PC-3 (cell line): ENCODE results near the gene ARHGEF26. TPM values are rescaled to one million over a fixed set of nuclear protein-coding genes. Genes with fewer than 3 reads are reported as not detected.

ENCODE experiments used
- ATAC-seq: fragments of 200-7000 bp; cut with Tn5 transposase; 2 replicates; pipeline ENCODE4 v1.9.1; 2020; ENCODE audit warnings: mild to moderate bottlenecking, moderate library complexity
- BruUV-seq: library from RNA; stranded (reverse); fragments of 400-500 nt; replicated peaks from 2 replicates; lab custom pipeline; 2021; lab: Mats Ljungman, UMichigan
- CTCF ChIA-PET: fragments of 300-600 bp; sonication (Branson Sonifier 250); formaldehyde crosslinking; loops from one replicate; lab custom pipeline; 2022; ENCODE audit warnings: antibody characterized with exemption; lab: Charles Lee
- POLR2A ChIA-PET: fragments of 300-600 bp; sonication (Branson Sonifier 250); formaldehyde crosslinking; loops from one replicate; lab custom pipeline; 2022; ENCODE audit warnings: antibody characterized with exemption; ENCODE audit not compliant: unreplicated experiment; lab: Charles Lee
- DNase-seq: peaks from one replicate; pipeline ENCODE4 v3.0.0-alpha.2; 2015
- H2AFZ ChIP-seq: fragments of 300-600 bp; sonication (generic); 2 replicates; pipeline ENCODE4 v1.6.0; 2016; ENCODE audit warnings: antibody characterized with exemption, low read length
- H3F3A ChIP-seq: fragments of 300-600 bp; sonication (generic); one replicate; pipeline ENCODE4 v1.6.0; 2017; ENCODE audit warnings: antibody characterized with exemption, low read length, control low read depth, mild to moderate bottlenecking; ENCODE audit not compliant: unreplicated experiment
- H3K27ac ChIP-seq: fragments of 300-600 bp; sonication (generic); 2 replicates; pipeline ENCODE4 v1.5.1; 2016; ENCODE audit warnings: mild to moderate bottlenecking, low read length
- H3K27me3 ChIP-seq: fragments of 300-600 bp; sonication (generic); 2 replicates; pipeline ENCODE4 v1.6.1; 2016; ENCODE audit warnings: low read length, mixed read lengths
- H3K36me3 ChIP-seq: fragments of 300-600 bp; sonication (generic); 2 replicates; pipeline ENCODE4 v1.6.1; 2016; ENCODE audit warnings: low read depth, mixed run types, low read length, mixed read lengths
- H3K4me1 ChIP-seq: fragments of 300-600 bp; sonication (generic); 2 replicates; pipeline ENCODE4 v1.5.1; 2016; ENCODE audit warnings: low read length; ENCODE audit not compliant: insufficient read depth
- H3K4me2 ChIP-seq: fragments of 300-600 bp; sonication (generic); 2 replicates; pipeline ENCODE4 v1.6.0; 2016; ENCODE audit warnings: low read length
- H3K4me3 ChIP-seq: fragments of 300-600 bp; sonication (generic); 2 replicates; pipeline ENCODE4 v1.5.1; 2016; ENCODE audit warnings: mild to moderate bottlenecking, low read length, mixed read lengths
- H3K79me2 ChIP-seq: fragments of 300-600 bp; sonication (generic); 2 replicates; pipeline ENCODE4 v1.6.1; 2017; ENCODE audit warnings: low read length, mixed read lengths
- H3K9ac ChIP-seq: fragments of 300-600 bp; sonication (generic); 2 replicates; pipeline ENCODE4 v1.6.0; 2016; ENCODE audit warnings: mild to moderate bottlenecking, low read length
- H3K9me2 ChIP-seq: fragments of 300-600 bp; sonication (generic); replicated peaks from 2 replicates; pipeline ENCODE4 v1.6.1; 2016; ENCODE audit warnings: mixed run types, low read length, mixed read lengths
- H3K9me3 ChIP-seq: fragments of 300-600 bp; sonication (generic); 2 replicates; pipeline ENCODE4 v1.6.1; 2016; ENCODE audit warnings: low read length, mixed read lengths
- H4K20me1 ChIP-seq: fragments of 300-600 bp; sonication (generic); 2 replicates; pipeline ENCODE4 v1.6.1; 2016; ENCODE audit warnings: low read length, mixed read lengths
- EZH2 ChIP-seq: fragments of 300-600 bp; sonication (generic); IDR thresholded peaks from one replicate; pipeline ENCODE4 v1.6.1; 2017; ENCODE audit warnings: antibody characterized with exemption, mild to moderate bottlenecking, low read length; ENCODE audit not compliant: unreplicated experiment
- EZH2phosphoT487 ChIP-seq: fragments of 300-600 bp; sonication (generic); IDR thresholded peaks from 2 replicates; pipeline ENCODE4 v1.6.1; 2018; ENCODE audit warnings: mild to moderate bottlenecking, antibody characterized with exemption, low read length, borderline replicate concordance
- intact Hi-C: fragments of 100-400 bp; cut with micrococcal nuclease; formaldehyde crosslinking; loops from 2 replicates; pipeline ENCODE4 v1.9.0; 2023
- total RNA-seq: library from RNA; depleted of rRNA; stranded (reverse); fragments of >200 nt; gene quantifications from 2 replicates; pipeline ENCODE4 v1.2.3, GENCODE V29; 2014
- TF ChIP-seq, protein P1 (sequence below): fragments of 300-600 bp; sonication (generic); conservative IDR thresholded peaks from 2 replicates; pipeline ENCODE4 v1.5.1; 2017; ENCODE audit warnings: antibody characterized with exemption, low read depth, mild to moderate bottlenecking, low read length

Gene ARHGEF26
- total RNA-seq, 1 experiment from 2014 or later: 5.0 TPM

GRCh38 chr3:154195620-154196356, 74.6 kb downstream of the ARHGEF26 start:
- CTCF ChIA-PET: interaction anchor here (0.6 kb wide), 1 partner anchor 57 kb away, joined by 3 read pairs; no protein-coding TSS in a partner anchor
- TF ChIP-seq EZH2 (no peak), EZH2phosphoT487 (no peak)
- TF ChIP-seq, protein P1, sequence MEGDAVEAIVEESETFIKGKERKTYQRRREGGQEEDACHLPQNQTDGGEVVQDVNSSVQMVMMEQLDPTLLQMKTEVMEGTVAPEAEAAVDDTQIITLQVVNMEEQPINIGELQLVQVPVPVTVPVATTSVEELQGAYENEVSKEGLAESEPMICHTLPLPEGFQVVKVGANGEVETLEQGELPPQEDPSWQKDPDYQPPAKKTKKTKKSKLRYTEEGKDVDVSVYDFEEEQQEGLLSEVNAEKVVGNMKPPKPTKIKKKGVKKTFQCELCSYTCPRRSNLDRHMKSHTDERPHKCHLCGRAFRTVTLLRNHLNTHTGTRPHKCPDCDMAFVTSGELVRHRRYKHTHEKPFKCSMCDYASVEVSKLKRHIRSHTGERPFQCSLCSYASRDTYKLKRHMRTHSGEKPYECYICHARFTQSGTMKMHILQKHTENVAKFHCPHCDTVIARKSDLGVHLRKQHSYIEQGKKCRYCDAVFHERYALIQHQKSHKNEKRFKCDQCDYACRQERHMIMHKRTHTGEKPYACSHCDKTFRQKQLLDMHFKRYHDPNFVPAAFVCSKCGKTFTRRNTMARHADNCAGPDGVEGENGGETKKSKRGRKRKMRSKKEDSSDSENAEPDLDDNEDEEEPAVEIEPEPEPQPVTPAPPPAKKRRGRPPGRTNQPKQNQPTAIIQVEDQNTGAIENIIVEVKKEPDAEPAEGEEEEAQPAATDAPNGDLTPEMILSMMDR: no peak
- Histone ChIP-seq H3K9ac (no peak overlapping the region), H3F3A (no peaks in the 10 kb centered on the region), H3K4me2 (no peak overlapping the region), H4K20me1 (no peaks in the 10 kb centered on the region), H3K27ac (no peak overlapping the region), H3K36me3 (no peaks in the 10 kb centered on the region; the same call in 1 of the 2 replicates), H3K27me3 (no peaks in the 10 kb centered on the region), H3K79me2 (no peaks in the 10 kb centered on the region), H3K9me3 (no peaks in the 10 kb centered on the region), H3K4me3 (no peak overlapping the region), H3K4me1 (no peaks in the 10 kb centered on the region), H2AFZ (no peak overlapping the region), H3K9me2 (no peaks in the 10 kb centered on the region)
- intact Hi-C loops: no loop called here
- ATAC-seq (no peak), DNase-seq (no peak)
- no TSS peak for BruUV-seq
- POLR2A ChIA-PET: no interaction called here

GRCh38 chr3:154197751-154198150, 76.6 kb downstream of the ARHGEF26 start:
- Histone ChIP-seq H4K20me1 (no peaks in the 10 kb centered on the region), H3K9ac (no peak overlapping the region), H3K27me3 (no peaks in the 10 kb centered on the region), H3K4me2 (no peak overlapping the region), H3K9me3 (no peaks in the 10 kb centered on the region), H3K27ac (no peak overlapping the region), H3K36me3 (no peaks in the 10 kb centered on the region; the same call in 1 of the 2 replicates), H3K4me3 (no peak overlapping the region), H2AFZ (no peak overlapping the region), H3K79me2 (no peaks in the 10 kb centered on the region), H3F3A (no peaks in the 10 kb centered on the region), H3K9me2 (no peaks in the 10 kb centered on the region), H3K4me1 (no peaks in the 10 kb centered on the region)
- BruUV-seq: no TSS peak
- no peak for DNase-seq
- no peak for TF ChIP-seq EZH2phosphoT487
- TF ChIP-seq, protein P1: no peak
- POLR2A ChIA-PET: no interaction called here
- intact Hi-C loops: no loop called here
- no peak for ATAC-seq
- CTCF ChIA-PET: no interaction called here

- no peak overlapping the region for H3K4me2 ChIP-seq
- DNase-seq (no peak), ATAC-seq (no peak)
- H3K27me3 ChIP-seq: no peaks in the 10 kb centered on the region
- peaks cover 1% of the 10 kb centered on the region; the same call in 1 of the 2 replicates for H3K4me1 ChIP-seq
- H3K36me3 ChIP-seq: no peaks in the 10 kb centered on the region
- H3K27ac ChIP-seq: no peak overlapping the region
- TF ChIP-seq, protein P1: no peak
- no peak for TF ChIP-seq EZH2phosphoT487
- no peak for TF ChIP-seq EZH2
- ChIA-PET POLR2A (no interaction called here), CTCF (no interaction called here)
- no peaks in the 10 kb centered on the region for H4K20me1 ChIP-seq
- no peak overlapping the region for H3K4me3 ChIP-seq
- H2AFZ ChIP-seq: no peak overlapping the region
- H3K9me2 ChIP-seq: no peaks in the 10 kb centered on the region
- H3K9ac ChIP-seq: no peak overlapping the region
- no TSS peak for BruUV-seq
- H3K79me2 ChIP-seq: no peaks in the 10 kb centered on the region
- no peaks in the 10 kb centered on the region for H3K9me3 ChIP-seq
- no peaks in the 10 kb centered on the region for H3F3A ChIP-seq
- intact Hi-C loops: no loop called here
These were observed 88.3 kb downstream of the ARHGEF26 start for GRCh38 chr3:154209499-154209898.
